DMS153 (cell line): ENCODE data around the gene SEC22B.
"Not testable (repeated sequence)": the region's sequence is repeated elsewhere in the genome, so short reads cannot be mapped to it uniquely, and the experiment has no call there.

Source experiments
- DNase-seq: peaks from one replicate; lab custom pipeline; 2025; lab: John Stamatoyannopoulos, UW

SEC22B gene

DNA sequence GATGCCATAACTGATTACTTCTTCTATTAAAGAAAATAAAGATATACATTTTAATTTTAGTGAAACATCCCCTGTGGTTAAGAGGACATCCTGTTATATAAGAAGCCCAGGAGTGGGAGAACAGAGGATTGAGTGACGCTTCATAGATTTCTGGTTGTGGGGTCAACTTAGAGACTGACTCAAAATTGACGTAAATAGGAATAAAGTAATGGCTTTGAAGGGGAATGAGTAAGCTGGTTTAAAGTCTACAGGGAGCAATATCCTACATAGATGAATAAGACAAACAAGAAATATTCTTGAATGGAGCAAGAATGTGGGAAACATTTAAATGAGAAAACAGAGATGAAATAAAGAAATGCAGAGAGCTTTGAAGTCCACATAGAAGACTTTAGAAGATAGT, 60.2 kb downstream of the SEC22B start:
- DNase-seq = not testable (repeated sequence)

DNA sequence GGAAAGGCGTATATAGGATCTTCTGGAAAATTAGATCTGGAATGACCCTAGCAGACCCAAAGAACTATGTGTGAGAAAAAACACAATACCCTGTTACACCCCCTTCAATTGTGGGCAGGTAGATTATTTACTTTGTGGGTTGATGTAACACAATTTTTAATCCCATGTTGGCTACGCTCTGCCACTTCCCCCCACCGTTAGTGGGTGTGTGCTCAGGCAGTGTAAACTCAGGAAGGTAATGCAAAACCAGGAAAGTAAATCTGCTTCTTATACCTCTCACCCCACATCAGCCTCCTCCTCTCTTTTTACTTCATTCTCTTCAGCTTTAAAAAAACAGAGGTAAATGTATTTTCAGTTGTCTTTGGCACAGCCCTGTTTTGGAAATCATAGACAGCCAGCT, 63.2 kb downstream of the SEC22B start:
- not testable (repeated sequence) for DNase-seq

DNA sequence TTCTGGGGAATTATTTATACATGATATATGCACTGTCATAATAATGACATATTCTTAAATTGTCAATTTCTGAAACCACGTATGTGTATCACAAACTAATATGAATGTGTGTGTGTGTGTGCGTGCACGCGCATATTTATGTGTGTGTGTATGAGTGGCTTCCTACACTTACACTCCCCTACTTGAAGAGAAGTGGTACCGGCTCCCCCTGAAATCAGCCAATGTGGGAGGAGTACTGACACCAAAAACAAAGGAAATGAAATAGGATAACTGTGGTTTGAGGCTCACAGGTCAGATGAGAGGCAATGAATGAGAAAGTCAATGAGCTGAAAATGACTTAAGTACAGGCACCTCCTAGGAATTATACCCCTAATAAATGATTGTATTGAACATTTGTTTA, 64.1 kb downstream of the SEC22B start:
- DNase-seq = not testable (repeated sequence)

DNA sequence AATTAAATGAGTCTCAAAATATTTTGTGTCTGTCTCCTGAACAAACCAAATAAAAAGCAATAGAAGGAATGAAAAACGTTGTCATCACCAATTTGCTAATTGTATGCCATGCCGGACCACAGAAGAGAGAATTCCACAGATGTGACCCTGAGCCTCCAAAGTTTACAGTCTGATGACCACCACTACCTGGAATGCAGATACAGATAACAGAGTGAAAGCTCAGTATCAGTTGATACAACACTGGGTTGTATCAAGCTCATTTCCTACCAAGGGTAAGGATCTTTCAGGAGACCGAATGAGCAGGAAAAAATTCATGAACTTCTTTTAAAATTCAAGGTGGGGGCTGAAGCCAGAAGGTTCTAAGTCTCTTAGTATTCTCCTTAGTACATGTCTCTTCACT, 64.5 kb downstream of the SEC22B start:
- DNase-seq = not testable (repeated sequence)

DNA sequence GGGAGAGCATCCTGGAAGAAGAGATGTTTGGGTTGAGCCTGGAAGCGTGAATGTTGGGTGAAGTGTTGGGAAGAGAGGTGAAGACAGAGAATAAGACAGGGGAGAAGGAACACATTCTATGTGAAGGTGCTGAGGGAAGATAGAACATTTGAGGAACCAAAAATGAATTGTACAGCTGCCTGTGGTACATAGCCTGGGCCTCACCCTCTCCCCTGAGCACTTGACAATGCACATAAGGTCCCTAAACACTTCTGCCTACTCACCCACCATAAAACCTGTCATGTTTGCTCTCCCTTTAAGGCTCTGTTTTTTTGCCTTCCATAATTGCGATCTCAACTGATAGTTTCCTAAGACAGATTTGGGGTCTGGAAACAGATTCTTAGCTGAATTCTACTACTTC, 65.3 kb downstream of the SEC22B start:
- not testable (repeated sequence) for DNase-seq

DNA sequence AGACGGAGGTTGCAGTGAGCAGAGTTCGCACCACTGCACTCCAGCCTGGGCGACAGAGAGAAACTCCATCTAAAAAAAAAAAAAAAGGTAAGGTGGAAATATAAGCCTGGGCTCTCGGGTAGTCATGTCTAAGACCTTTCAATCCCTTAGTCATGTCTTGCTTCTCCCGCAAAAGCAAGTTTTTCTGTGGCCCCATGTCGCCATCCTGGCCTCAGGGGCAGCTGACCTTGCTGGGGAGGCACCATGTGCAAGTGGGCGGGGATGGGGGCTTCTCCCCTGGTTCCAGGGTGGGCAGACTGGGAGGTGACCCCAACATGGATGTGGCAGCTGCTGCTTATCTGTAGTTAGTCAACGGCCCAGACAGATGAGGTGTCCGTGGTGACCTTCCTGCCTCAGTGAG, 66.7 kb downstream of the SEC22B start:
- DNase-seq = not testable (repeated sequence)

DNA sequence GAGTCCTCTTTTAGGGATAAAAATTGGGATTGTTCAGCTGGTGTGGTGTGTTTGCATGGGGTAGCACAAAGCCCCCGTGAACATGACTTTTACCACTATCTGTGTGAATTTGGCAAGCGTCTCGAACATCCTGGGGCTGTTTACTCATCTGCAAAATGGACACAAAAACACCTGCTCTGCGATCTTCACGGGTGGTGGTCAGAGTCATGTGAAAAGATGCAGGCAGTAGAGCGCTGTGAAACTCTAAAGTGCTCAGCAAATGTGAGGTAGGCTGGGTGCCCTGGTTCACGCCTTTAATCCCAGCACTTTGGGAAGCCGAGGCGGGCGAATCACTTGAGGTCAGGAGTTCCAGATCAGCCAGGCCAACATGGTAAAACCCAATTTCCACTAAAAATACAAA, 67.1 kb downstream of the SEC22B start:
- DNase-seq = not testable (repeated sequence)

DNA sequence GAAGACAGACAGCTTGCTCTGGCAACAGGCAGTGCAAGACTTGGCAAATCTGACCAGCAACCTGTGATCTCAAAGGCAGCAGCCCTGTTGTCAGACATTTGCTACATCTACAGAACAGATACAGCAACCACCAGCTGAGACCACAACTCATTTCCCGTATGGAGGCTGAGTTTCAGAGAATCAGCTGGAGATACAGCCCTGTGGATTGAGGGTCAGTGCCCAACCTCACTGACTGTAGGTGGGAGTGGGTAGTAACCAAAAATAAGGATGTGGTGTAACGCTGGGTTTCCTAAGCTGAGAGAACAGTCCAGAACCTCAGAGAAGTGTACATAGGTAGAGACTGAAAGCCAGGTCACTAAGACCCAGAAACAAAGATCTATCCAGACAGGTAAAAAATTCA, 71.0 kb downstream of the SEC22B start:
- not testable (repeated sequence) for DNase-seq

DNA sequence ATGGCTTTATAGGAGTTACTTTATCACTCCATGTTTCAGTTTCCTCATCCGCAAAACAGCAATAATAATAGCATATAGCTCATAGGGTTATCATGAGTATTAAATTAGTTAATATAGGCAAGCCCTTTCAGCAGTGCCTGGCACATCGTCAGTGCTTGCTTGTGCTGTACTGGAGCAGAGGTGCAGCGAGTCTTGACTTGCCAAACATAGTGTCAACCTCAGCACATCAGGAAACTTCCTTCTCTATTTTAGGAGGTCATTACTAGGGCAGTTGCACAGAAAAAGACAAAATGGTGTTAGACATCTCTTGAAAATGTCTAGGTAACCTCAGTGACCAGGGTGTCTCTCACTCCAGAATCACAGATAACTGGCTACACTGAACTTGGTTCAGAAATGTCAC, 72.6 kb downstream of the SEC22B start:
- not testable (repeated sequence) for DNase-seq

DNA sequence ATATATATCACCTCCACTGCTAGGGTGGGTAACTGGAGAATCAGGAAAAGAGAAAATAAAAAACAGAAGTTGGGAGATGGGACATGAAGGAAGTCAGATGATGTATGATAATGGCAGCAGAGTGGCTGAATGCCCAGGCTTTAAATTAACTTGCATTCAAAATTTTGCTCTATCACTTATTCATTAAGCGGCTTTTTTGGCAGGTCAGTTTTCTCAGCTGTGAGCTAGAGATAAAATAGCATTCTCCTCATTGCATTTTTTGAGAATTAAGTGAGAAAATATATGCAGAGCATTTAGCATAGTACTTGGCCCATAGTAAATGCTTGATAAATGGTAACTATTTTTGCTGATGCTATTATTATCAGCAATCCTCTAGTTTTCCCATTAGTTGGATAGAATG, 74.7 kb downstream of the SEC22B start:
- not testable (repeated sequence) for DNase-seq
